NCI-H2171 treated with DMSO at 0.1 percent for 48 hours (cell line): Measurements from ENCODE around the gene SLC23A1.
"Not testable (repeated sequence)": the region's sequence is repeated elsewhere in the genome, so short reads cannot be mapped to it uniquely, and the experiment has no call there.

Source experiments
- DNase-seq: peaks from one replicate; lab custom pipeline; 2025; lab: John Stamatoyannopoulos, UW

Gene SLC23A1

DNA sequence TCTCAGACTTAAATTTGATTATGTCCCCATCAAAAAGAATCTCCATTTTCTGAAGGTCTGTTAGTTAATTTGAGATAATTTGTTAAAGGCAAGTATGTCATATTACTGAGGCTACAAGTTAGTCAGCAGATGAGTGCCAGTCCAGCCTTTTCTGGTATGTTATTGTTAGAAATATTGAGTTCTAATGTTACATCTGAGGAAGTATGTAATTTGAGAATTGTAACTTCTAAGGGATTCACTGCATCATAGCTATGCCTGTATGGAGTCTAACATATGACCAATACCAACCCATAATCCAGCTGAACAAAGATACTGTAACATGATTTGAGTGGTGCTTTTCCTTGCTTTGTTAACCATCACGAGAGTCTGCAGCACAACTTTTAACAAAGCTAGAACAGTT, 13.9 kb downstream of the SLC23A1 start:
- DNase-seq, result no peak

DNA sequence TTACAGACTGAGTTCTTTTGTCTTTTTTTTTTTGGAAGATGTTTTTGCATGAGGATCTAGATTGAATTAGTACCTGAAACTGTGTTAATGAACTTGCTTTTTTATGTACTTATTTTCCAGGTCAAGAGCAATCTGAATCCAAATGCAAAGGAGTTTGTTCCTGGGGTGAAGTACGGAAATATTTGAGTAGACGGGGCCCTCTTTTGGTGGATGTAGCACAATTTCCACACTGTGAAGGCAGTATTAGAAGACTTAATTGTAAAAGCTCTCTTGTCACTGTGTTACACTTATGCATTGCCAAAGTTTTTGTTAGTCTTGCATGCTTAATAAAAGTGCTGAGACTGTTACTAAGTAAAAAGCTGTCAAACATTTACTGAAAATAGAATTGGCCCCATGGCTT, 14.5 kb downstream of the SLC23A1 start:
- DNase-seq, result no peak

DNA sequence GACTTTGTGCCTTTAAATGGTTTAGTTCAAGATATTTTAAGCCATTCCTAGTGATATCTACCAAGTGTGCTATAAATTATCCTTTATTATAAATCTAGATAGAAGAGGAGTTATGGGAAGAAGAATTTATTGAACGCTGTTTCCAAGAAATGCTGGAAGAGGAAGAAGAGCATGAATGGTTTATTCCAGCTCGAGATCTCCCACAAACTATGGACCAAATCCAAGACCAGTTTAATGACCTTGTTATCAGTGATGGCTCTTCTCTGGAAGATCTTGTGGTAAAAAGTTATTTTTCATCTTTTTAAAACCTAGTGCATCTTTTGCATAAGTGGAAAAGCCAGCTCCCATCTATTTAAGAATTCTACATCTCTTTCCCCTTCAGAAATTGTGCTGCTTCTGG, 18.6 kb downstream of the SLC23A1 start:
- DNase-seq, result no peak

DNA sequence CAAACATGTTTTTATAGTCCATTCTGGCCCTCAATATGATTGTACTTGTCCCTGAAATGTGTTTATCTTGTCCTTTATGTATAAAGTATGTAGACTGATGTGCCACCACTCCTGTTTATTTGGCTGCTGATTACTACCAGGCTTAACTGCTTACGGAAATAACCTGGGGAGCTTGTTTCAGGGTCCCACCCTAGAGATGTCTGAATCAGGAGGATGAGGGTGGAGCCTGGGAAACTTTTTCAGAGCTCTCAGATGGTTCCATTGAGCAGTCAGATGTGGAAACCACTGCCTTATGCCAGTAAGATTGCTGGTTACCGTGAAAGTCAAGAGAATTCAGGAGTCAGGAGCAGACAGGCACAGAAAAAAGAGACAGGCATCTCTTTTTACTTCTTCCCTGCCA, 19.2 kb downstream of the SLC23A1 start:
- DNase-seq, result no peak

DNA sequence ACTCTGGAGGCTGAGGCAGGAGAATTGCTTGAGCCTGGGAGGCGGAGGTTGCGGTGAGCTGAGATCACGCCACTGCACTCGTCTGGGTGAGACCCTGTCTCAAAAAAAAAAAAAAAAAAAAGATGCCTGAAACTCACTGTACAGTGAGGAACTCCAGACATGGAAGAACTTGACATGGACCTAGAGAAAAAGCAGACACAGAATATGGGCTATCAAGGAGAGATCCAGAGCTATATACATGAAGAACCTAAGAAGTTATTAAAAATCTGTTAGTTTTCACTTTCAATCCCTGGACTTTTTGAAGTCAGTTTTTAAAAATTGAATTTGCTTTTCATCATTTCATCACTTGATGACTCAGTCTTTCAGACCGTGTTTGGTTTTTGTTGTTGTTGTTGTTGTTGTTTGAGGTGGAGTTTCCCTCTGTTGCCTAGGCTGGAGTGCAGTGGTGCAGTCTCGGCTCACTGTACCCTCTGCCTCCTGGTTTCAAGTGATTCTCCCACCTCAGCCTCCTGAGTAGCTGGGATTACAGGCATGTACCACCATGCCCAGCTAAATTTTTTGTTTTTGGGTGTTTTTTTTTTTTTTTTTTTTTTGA, 21.2 kb downstream of the SLC23A1 start:
- no peak for DNase-seq

DNA sequence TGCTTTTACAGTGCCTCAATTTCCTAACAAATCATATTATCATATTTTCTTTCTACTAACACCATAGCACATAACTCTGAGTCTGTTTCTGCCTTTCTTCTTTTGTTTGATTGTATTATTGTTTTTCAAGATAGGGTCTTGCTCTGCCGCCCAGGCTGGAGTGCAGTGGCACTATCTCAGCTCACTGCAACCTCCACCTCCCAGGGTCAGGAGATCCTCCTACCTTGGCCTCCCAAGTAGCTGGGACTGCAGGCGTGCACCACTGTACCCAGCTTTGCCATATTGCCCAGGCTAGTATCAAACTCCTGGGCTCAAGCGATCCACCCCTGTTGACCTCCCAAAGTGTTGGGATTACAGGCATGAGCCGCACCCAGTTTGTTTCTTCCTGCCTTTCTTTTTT, 22.7 kb downstream of the SLC23A1 start:
- DNase-seq, result no peak

DNA sequence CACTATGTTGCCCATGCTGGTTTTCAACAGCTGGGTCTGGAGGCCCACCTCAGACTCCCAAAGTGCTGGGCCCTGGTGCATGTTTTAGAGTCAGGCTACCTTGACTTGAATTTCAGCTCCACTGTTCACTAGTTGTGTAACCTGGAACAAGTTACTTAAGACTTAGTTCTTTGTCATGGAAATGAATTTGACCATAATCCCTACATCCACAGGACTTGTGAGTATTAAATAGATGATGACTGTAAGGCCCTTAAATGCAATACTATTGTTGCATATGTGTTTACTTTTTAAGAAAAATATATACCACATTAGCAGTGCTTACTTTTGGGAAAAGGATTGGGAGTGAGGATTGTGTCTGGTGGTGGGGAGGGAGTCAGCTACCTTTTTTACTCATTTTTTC, 25.0 kb downstream of the SLC23A1 start:
- no peak for DNase-seq

DNA sequence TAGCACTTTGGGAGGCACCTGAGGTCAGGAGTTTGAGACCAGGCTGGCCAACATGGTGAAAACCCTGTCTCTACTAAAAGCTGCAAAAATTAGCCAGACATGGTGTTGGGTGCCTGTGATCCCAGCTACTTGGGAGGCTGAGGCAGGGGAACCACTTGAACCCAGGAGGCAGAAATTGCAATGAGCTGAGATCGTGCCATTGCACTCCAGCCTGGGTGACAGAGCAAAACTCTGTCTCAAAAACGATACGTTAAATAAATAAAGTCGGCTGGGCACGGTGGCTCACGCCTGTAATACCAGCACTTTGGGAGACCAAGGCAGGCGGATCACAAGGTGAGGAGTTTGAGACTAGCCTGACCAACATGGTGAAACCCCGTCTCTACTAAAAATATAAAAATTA, 27.2 kb downstream of the SLC23A1 start:
- DNase-seq, result not testable (repeated sequence)

DNA sequence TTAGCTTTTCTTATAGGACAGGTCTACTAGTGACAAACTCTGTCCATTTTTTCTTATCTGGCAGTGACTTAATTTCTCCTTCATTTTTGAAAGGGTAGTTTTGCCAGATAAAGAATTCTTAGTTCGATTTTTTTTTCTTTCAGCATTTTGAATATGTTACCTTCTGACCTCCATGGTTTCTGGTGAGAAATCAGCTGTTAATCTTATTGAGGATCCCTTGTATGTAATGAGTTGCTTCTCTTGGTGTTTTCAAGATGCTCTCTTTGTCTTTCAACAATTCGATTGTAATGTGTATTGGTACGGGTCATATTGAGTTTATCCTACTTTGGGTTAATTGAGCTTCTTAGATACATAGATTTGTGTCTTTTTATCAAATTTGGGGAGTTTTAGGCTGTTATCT, 28.9 kb downstream of the SLC23A1 start:
- no peak for DNase-seq

DNA sequence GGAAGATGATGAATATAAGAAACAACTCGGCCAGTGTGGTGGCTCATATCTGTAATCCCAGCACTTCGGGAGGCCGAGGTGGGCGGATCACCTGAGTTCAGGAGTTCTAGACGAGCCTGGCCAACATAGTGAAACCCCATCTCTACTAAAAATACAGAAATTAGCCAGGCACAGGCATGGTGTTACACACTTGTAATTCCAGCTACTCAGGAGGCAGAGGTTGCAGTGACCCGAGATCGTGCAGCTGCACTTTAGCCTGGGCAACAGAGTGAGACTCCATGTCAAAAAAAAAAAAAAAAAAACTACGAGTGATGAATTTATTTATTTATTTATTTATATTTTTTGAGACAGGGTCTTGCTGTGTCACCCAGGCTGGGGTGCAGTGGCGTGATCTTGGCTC, 35.2 kb downstream of the SLC23A1 start:
- not testable (repeated sequence) for DNase-seq

DNA sequence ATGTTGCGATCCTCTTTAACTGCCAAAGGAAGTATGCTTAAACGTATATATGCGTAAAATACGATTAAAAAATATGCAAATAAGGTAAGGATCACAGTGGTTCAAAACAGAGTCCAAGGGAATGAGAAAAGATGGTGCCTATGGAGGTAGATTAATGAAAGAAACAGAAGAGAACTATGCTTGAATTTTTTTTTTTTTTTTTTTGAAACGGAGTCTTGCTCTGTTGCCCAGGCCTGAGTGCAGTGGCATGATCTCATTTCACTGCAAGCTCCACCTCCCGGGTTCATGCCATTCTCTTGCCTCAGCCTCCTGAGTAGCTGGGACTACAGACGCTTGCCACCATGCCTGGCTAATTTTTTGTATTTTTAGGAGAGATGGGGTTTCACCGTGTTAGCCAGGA, 37.7 kb downstream of the SLC23A1 start:
- not testable (repeated sequence) for DNase-seq

DNA sequence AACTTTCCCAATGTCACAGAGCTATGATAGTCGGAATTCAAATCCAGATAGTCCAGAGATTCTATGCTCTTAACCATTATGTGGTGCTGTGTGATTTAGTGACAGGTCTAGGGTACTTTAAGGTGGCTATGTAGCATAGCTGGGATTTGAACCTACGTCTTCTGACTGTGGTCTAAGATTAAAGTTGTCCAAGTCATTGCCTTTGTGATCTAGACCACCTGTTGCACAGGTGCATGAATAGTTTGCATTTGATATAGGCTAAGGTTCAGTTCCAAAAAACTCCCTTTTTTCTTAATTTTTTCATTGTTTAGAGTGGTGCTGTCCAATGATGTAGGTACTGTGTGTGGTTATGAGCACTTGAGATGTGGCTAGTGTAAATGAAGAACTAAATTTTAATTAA, 38.9 kb downstream of the SLC23A1 start:
- DNase-seq, result no peak

DNA sequence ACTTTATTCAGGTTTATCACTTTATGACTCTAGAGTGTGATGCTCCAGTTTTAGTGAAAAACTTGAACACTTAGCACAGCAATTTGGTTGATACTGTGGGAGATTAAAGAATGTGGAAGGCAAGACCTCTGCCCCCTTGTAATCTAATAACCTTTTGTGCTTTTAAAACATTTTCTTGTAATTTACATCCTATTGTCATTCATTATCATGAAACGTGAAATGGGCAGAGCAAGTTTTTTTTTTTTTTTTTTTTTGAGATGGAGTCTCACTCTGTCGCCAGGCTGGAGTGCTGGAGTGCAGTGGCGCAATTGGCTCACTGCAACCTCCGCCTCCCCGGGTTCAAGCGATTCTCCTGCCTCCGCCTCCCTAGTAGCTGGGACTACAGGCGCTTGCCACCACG, 39.6 kb downstream of the SLC23A1 start:
- DNase-seq, result no peak

DNA sequence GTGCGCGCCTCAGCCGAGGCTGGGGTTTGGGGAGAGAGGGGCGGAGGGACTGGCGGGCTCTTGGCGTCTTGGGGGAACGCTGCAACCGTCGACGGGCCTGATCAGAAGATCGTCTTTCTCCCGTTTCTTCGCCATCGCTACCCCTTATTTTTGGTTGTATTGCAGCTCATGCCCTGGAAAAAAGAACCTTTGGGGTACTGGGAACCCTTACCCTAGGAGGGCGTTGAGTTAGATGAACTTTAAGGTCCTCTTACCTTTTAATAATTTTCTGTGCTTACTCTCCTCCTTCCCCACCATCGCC, 40.7 kb downstream of the SLC23A1 start:
- DNase-seq, result no peak

DNA sequence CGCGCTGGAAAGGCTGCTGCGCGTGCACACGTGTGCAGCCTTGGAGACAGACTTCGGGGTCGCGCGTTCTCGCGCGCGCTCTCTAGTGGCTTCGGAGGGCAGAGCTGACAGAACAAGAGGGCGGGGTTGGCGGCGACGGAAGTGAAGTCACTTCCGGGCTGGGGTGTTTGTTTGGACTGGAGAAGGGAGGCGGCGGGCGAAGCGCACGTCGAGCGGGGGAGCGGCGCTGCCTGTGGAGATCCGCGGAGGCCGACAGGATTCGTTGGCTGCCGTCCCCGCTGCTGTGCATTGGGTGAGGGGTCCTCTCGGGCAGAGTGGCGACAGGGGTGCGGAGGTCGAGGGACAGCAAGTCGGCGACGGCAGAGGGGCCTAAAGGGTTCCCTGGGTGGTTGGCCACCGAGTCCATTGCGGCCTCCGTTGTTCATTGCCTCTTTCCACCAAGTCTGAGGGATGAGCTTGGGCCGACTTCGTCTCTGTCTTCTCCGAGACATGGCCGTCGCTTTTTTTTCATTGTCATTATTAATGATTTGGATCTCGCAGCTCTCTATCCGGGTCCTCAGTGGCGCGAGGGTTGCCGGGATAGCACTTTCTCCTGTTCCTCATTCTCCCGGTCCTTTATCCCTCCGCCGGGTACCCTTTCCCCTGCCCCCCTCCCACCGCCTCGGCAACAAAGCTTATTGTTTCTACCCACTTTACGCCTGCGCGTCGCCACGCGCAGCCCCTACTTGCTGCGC, 41.2 kb downstream of the SLC23A1 start, which contains the start of gene PAIP2:
Gene PAIP2, plus strand, starts transcription at position 166 of the 734 bp plus-strand sequence. CDS start 21,931 bp downstream, outside the sequence.
- peak; percentile 93 for DNase-seq

DNA sequence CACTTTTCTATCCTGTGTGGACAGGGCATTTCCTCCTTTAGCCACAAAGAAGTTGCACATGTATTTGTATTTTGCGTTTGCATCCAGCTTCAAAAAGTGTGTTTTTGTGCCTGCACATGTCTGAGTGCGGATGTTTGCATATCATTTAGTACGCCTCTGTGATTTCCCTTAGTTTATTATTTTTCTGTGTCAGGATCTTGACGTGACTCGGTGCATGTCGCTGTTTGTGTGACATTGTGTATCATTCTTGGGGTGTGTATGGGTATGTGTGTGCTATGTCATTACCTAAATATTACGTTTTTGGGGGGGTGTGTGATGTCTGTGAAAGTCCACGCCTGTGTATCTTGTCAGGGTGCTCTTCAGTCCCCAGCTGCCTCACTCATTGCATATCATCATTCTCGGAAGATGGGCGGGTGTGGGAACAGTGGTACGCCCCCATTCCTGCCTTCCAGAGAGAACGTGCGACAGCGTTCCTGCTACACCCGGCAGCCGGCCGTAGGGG, 41.9 kb downstream of the SLC23A1 start:
- no peak for DNase-seq

DNA sequence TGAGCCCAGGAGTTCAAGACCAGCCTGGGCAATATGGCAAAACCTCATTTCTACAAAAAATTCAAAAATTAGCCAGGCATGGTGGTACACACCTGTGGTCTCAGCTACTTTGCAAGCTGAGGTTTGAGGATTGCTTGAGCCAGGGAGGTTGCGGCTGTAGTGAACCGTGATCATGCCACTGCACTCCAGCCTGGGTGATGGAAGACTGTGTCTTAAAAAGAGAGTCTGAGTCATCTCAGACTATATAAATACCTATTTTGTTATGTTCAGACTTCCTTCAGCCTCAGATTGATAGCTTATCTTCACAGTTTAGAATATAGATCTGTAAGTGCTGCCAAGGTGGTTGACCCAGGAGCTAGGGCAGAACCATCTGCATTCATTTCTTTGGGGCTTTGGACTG, 43.0 kb downstream of the SLC23A1 start:
- no peak for DNase-seq

DNA sequence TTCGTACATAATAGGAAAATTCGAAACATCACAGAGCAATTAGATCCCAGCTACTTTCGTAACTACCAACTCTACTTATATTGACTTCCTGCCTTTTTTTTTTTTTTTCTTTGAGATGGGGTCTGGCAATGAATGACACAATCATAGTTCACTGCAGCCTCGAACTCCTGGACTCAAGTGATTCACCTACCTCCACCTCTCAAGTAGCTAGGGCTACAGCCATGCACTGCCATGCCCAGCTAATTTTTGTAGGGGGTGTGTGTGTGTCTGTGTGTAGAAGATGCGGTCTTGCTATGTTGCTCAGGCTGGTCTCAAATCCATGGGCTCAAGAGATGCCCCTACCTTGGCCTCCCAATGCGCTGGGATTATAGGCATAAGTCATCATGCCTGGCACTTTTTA, 47.3 kb downstream of the SLC23A1 start:
- no peak for DNase-seq
